ENCODE data around the gene KDM1A.

KDM1A gene

DNA sequence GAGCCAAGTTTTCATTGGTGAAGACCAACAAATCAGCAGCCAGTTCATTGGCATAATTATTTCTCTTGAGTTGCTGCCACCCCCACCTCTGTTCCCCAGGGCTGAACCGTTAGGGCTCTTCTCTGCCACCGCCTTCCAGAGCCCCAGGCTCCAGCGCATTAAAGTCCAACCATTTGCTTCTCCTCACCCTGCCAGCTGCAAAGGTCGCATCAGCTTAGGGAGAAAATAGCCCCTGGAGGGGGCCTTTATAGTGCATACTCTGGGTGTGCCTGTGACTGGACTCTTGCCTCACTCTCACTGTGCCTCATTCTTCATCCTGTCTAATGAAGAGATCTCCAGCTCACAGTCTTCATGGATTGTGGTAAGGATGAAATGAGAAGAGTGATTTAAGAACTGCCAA is 50.4 kb downstream of the KDM1A start:
- DNase-seq (ENCODE audit: low spot score), result no peak

DNA sequence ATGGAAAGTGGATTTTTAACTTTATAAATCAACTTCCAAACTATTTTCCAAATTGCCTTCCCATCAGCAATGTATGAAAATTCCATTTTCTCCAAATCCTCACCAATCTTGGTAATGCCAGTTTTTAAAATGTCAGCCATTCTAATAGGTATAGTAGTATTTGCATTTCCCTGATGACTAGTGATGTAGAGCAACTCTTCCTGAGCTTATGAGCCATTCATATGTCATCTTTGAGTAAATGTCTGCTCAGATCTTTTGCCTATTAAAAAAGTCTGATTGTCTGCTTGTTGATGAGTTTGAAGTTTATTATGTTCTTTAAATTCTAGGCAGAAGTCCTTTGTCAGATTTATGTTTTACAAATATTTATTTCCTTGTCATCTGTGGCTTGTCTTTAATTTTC is 54.7 kb downstream of the KDM1A start:
- DNase-seq (ENCODE audit: low spot score), result no peak

DNA sequence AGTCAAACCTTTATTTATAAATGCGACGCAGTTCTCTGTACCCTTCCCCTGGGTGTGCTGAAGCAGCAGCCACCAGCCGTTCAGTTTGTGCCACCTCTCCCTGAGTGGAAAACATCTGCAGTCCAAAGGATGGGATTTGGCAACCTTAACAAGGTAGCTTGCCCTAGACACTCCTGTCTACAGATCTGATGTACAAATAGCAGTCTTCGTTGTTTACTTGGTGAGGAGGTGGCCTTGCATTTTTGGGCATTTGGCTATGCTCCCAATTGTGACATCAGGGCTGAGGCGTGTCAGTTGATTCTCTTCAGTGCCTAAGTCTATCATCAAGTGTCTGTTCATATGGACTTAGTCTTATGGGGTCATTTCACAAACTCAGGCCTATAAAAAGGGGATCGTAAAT is 59.8 kb downstream of the KDM1A start:
- no peak for DNase-seq (ENCODE audit: low spot score)

DNA sequence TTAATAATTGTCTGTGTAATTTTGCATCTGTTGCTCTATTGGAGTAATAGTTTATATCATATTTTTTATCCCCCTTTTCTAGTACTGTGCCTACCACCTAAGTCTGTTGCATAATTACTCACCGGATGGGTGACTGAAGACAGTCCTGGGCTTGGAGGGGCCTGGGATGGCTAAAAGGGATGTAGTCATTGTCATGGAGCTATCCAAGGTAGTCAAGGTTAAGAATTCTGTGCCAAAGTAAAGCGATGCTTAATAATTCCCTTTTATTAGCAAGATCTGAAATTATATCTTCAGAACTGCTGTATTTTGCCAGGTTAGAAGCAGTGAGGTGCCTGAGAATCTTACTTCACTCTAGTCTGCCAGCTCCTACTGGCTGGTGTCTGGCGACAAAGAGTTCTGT is 61.6 kb downstream of the KDM1A start:
- DNase-seq (ENCODE audit: low spot score), result no peak

DNA sequence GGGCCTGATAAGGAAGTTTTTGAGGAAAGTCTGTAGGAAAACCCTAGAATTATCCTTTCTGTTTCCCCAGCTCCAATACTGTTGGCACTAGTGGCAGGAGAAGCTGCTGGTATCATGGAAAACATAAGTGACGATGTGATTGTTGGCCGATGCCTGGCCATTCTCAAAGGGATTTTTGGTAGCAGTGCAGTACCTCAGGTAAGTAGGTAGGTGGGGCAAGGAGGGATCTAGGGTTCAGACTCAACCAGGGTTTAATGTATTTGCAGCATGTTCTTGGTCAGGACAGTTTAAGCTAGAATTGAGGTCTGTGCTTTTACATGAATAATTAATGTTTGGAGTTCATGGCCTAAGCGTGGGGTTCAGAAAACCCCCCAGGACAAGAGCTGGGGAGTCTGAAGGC is 62.1 kb downstream of the KDM1A start:
- no peak for DNase-seq (ENCODE audit: low spot score)

DNA sequence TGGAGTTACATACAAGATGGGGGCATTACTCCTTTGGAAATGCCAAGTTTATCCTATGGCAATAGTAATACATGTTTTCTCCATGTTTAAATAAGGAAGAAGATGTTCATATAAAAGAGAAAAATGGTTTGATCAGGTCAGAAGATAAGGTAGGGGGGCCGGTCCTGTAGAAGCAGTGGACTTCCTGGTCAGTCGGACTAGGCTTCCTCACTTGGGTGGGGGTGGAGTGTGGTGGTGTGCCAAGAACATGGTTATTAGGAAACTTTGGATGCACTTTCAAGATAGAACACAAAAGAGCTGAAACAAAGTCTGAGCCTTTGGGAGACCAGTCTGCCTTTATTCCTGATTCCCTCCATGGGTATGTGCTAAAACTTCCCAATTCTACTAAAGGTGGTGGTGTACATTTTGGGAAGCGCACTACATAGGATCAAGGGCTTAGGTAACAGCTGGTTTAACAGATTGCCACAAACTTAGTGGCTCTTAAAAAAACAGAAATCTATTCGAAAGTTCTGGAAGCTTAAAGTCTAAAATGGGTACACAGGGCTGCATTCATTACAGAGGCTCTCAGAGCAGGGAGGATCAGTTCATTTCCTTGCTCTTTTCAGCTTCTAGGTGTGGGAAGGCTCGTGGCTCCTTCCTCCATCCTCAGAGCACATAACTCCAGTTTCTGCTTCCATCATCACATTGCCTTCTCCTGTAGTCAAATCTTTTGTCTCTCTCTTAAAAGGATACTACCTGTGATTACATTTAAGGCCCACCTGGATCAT is 64.6 kb downstream of the KDM1A start:
- DNase-seq (ENCODE audit: low spot score), result no peak

DNA sequence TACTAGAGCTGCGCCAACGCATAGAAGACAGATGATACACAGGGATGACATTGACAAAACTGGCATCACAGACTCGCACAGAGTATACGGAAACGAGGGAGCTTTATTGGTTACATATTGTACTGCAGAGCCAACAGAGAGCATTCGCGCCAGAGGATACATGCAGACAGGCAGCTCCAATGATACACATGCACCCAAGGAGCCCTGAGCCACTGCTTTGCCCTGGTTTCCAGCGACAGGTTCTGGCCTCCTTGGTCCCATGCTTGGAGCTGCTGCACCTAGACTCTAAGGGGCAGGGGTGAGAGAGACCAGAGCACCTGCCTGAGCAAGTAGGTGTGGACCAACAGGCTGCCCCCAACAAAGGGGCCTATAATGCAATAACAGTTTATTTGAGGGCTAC is 65.6 kb downstream of the KDM1A start:
- no peak for DNase-seq (ENCODE audit: low spot score)

DNA sequence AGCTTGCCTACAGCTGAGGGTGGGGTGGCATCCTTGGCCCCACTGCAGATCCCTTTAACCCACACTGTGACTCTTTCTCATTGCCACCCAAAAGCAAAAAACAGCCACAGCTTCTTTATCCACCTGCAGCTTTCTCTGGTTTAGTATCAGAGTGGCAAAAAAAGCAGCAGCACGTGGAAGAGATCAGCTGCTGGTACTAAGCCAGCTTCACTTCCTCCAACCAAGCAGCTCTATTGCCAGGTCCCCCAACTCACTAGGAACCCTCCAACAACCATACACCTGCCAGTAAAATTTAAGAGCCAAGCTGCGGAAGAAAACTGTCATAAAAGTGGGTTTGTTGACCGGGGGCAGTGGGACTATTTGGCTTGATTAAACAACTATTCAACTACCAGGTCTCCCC is 66.4 kb downstream of the KDM1A start:
- DNase-seq (ENCODE audit: low spot score), result no peak

DNA sequence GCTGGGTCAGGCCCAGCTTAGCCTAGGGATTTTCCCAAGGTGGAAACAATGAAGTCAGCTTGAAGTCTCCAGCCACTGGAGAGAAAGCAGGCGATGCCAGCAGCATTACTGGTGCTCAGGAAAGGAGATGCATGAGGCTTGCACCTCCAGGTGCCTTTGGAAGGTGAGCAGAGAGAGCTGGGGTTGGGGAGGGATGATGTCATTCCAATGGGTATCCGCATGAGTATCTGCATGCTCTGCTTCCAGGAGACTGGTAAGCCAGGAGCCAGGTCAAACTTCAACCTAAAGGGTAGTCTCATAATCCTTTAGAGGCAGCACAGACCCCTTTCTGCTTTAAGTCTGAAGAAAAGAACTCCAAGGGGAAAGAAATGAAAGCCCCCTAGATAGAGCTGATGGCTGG is 68.8 kb downstream of the KDM1A start:
- no peak for DNase-seq (ENCODE audit: low spot score)

DNA sequence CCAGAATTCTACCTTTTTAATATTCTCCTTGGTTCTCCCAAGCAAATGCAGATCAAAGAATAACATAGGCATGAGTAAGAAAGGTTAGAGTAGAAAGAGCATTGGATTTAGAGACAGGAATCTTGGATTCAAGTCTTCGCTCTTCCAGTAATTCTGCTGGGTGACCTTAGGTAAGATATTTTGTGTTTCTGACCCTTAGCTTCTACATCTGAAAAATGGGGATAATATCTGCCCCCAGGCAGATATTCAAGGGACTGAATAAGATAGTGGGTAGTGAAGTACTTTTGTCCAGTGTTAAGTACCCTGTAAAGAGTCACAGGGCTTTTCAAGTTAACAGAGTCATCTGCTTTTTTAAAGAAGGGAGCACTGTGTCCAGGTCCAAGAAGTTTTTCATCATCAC is 70.8 kb downstream of the KDM1A start:
- no peak for DNase-seq (ENCODE audit: low spot score)

DNA sequence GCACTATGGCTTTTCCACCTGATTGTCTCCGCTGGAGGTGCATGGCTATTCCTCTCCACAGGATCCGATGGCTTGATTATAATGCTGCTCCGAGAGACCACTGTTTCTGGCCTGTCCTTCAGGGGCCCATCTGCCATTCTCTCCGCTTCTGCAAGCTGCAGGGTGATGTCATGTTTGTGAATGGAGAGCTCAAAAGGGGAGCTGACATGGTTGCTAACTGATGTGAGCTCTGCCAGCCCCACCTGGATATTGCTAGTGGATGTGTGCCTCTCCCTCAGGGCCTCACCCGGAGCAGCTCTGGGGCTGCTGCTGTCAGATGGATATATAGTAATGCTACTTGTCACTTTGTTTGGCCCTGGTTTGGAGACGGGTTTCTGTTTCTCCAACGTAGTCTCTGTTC is 72.3 kb downstream of the KDM1A start:
- DNase-seq (ENCODE audit: low spot score), result no peak

DNA sequence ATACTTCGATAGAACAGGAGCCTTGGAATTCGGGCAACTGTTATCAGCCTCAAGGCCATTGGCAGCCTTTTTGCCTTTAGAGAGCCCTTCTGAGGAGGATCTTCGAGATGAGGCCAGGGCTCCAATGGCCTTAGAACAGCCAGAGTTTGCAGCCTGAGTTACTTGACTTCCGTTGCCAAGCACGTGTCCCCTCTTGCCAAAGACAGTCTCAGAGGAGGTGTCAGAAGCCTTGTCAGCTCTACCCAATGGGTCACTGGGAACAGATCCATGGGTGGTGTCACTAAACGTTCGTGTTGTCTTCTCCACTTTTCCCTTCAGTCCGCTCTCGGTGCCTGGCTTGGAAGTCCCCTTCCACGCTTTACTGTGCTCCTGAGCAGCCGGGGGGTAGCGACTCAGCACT is 73.2 kb downstream of the KDM1A start:
- DNase-seq (ENCODE audit: low spot score), result no peak

DNA sequence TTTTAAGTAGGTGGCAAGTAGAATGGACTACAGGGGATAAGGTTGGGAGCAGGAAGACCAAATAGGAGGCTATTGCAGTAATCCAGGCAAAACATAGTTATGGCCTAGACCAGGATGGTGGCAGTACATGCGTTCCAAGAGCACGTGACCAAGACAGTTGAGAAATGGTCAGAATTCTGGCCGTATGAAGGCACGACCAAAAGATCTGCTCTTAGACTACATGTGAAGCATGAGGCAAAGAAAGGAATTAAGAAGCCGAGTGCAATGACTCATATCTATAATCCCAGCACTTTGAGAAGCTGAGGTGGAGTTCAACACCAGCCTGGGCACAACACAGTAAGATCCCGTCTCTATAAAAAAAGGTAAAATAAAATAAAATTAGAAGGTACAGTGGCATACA is 78.0 kb downstream of the KDM1A start:
- no peak for DNase-seq (ENCODE audit: low spot score)

DNA sequence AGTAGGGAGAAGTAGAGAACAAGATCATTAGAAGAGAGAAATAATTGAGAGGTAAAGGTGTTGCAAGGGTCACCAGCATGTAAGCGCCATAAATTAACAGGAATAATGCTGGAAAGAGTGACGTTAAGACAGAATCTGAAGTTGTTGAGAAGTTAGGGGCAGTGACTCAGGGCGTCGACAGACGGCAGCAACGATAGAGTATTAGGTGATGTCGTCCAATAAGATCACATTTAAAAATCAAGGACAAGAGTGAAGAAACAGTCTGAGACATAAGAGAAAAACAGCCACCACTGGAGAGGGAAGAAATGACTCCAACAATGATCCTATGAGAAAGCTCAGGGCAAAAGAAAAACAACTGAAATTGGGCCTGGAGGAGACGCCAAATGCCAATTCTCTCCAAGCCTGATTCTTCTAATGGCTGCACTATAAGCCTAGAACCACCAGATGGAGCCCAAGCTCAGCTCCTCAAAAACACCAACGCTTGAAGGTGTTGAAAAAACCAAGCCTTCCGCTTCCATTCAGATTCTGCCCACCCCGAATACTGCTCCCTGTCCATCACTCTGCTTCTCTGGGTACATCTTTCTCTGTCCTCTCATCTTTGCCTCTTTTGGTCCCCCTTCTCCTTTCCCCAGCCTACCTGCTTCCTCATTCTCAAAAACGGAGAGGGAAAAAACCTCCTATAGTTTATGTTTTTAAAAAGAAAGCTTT is 79.3 kb downstream of the KDM1A start:
- peak; percentile 67 for DNase-seq (ENCODE audit: low spot score)

DNA sequence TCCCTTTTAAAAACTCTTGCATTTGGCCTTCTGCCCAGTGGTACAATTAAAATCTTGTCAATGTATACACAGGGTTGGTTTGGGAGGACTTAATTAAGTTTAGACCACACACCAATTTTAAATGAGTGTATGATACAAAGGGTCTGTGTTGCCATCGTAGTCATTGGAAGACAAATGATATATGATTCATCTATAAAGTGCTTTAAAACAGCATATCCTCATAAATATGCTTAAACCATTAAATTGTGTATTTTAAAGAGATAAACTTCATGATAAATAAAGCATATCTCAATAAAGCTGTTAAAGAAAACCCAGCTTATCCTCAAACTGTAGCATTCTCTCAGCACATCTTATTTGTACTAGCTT is 79.9 kb downstream of the KDM1A start:
- DNase-seq (ENCODE audit: low spot score), result no peak

DNA sequence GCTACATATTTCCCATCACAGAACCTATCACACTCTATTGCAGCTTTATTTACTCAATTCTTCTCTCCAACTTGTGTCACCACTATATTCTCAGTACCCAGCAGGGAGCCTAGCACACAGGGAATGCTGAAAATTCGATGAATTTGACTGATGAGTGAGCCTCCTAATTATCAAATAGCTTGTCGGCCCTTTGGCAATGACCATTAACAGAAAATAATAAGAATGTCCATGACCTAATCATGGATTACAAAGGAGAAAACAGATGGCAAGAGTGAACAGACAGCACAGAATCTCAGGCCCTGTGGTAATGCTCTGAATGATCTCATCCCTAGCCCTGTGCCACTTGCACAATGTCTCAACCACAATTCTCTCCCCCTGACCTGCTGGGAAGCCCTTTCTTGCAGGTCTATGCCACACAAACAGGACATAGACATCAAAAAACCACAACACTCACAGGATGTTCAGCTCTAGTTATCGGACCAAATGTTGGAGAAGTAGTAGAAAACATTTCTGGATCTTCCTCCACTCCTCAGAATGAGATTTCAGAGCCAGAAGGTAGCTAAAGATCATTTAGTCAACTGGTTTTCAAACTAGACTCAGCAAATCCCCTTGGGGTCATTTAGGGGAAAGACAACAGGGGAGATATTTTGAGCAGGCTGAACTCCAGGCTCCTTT is 80.9 kb downstream of the KDM1A start:
- DNase-seq (ENCODE audit: low spot score), result peak; percentile 59

DNA sequence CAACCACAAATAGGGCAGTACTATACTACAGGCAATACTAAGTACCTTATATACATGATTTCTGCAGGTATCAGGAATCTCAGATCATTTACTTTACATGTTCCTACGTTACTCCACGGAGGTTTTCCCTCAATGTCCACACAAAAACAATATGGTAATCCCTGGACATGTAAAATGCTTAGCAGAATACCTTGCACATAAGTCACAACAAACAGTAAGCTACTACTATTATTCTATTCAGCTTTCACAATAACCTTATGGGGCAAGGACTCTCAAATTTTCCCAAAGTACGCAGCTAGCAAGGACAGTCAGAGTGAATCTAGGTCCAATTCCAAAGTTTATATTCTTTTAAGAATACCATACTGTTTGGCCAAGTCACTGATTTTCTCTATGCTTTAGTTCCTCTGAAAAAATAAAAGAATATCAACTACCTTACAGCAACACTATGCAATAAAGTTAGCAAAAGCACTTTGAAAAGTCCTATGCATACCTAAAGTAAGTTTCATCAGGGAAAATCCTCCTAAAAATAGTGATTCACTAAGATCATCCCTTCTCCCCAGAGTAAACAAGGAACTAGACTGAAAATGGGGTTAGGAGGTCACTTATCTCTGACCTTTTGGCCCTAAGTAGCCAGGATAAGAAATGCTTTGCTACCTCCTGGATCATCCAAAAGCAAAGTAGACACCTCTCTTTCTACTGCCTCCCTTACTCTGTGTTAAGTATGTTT is 82.0 kb downstream of the KDM1A start:
- no peak for DNase-seq (ENCODE audit: low spot score)

DNA sequence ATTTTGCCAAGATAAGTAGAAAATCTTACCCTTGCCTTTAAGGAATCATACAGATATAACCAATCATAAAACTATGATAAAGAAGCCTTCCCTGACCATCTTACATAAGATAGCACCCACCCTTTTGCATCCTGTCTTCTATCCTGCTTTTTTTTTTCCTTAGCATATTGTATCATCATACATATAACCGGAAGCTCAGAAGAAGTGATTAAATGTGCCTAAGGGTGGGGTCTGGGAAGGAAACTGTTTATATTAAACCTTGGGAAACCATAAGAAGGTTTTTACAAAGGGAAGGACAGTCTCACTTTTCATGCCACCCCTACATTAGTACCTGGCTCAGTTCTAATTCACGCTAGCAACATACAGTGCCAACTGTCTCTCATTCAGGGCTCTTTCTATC is 82.6 kb downstream of the KDM1A start:
- DNase-seq (ENCODE audit: low spot score), result no peak

DNA sequence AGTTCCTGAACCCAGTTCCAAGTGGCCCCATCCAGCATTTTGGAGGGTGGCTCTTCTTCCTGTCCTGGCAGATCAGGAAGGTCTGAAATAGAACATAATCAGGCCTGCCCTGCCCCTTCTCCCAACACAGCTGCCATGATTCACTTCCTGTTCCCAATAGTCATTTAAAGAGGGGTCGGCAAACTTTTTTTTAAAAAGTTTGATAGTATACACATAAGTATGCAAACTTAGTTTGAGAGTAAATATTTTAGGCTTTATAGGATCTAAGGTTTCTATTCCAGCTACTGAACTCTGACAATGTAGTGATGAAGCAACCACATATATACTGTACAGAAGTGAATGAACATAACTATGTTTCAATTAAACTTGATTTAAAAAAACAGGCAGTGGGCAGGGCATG is 83.0 kb downstream of the KDM1A start:
- DNase-seq (ENCODE audit: low spot score), result no peak

DNA sequence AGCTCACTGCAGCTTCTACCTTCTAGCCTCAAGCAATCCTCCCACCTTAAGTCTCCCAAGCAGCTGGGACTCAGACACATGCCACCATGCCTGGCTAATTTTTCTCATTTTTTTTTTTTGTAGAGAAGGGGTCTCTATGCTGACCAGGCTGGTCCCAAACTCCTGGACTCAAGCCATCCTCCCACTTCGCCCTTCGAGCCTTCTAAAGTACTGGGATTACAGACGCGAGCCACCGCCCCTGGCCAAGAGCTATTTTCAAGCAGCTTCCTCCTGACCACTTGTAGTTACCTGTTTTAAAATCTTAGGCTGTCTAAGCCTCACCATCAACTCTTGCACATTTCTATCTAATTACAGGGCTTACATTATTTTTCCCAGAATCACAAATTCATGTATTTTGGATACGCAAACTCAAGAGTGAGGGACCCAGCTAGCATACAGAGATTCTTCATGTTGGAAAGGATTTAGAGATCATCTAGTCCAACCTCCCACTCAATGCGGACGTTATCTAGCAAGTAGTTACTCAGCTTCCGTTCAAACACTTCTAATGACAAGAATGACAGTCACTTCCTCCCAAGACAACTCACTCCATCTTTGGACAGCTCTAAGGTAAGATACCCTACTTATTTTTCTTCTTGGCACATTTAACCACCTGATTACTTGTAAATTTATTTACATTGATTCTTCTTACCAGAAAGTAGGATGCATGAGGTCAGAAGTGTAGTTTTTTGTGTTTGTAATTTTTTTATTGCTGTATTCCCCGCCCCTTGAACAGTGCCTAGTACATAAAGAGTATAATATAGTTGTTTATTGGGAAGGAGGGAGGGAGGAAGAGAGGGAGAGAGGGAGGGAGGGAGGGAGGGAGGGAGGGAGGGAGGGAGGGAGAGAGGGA is 84.0 kb downstream of the KDM1A start:
- peak; percentile 57 for DNase-seq (ENCODE audit: low spot score)

DNA sequence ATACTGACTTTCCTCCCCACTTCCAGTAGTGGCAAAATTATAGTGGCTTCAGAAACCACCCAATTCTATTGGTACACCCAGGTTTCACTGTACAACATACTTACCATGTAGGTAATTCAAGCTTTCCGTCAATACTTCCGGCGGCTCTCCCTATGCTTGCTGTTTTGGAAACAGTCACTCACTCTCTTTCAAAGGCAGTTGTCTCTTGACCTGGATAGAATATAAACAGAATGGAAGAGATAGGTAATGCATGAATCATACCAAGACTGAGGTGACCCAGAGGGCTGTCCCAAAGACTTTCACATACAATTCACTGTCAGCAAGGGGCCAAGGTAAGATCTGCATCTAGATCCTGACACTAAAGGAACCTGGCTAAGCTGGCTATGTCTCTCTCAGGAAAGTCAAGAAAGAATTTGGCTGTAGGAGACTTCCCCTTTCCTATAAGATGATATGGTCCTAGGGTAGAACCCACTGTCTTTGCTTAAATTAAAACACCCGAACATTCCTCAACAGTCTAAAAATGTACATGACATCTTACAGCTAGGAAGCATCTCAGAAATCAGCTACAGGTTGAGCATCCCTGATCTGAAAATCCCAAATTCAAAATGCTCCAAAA is 89.8 kb downstream of the KDM1A start:
- DNase-seq (ENCODE audit: low spot score), result no peak
